ENCODE measurements around the gene PPARA.

PPARA gene

DNA sequence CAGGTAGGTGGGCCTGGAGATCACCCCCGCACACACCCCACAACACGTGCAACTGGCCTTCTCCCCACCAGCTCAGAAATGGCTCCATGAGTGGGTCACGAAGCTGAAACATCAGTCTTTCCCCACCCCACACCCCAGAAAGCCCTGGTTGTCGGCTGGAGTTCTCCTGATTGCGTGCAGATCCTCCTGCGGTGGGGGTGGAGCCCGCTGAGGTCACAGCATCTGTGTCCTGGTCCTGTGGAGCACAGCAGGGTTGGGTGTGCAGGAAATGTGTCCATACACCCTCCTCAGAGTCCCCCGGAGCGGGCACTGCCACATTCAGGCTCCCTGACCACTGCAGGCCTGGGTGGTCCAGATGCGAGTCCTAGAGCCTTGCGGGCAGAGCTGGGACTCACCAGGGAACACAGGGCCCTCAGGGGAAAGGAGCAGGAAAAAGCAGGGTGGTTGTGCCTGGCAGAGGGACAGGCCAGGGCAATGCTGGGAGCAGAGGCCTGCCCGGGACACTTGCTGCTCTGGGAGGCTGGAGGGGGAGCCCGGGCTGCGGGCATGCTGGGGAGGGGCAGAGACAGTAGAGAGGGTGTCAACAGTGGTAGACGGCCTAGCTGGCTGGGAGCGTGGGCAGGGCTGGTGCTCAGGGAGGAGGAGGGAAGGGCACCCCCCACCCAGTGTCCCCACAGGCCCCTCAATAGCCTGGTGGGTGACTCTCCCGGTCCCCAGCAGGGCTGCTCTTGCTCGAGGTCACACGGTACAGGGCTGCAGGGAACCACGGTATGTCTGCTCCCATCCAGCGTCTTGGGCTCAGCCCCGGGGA, 42.4 kb upstream of the PPARA start:
- peaks cover 32 to 98% of the 10 kb centered on the region in 2 donors for H3K4me1 ChIP-seq (ENCODE audit: control insufficient read depth in 1 of 2, insufficient read depth in 2 of 2, low read length in 2 of 2)
- H3K27me3 ChIP-seq (ENCODE audit: low read depth, low read length): no peaks in the 10 kb centered on the region
- no peak overlapping the region for H3K27ac ChIP-seq (ENCODE audit: low read length)
- H3K9me3 ChIP-seq (ENCODE audit: control insufficient read depth in 1 of 2, low read length in 2 of 2): no peaks in the 10 kb centered on the region
- peaks cover 9 to 58% of the 10 kb centered on the region in 2 donors for H3K36me3 ChIP-seq (ENCODE audit: control insufficient read depth in 1 of 2, insufficient read depth in 2 of 2, low read length in 2 of 2)
- H3K4me3 ChIP-seq (ENCODE audit: low read depth in 1 of 2, low read length in 2 of 2): no peak overlapping the region

DNA sequence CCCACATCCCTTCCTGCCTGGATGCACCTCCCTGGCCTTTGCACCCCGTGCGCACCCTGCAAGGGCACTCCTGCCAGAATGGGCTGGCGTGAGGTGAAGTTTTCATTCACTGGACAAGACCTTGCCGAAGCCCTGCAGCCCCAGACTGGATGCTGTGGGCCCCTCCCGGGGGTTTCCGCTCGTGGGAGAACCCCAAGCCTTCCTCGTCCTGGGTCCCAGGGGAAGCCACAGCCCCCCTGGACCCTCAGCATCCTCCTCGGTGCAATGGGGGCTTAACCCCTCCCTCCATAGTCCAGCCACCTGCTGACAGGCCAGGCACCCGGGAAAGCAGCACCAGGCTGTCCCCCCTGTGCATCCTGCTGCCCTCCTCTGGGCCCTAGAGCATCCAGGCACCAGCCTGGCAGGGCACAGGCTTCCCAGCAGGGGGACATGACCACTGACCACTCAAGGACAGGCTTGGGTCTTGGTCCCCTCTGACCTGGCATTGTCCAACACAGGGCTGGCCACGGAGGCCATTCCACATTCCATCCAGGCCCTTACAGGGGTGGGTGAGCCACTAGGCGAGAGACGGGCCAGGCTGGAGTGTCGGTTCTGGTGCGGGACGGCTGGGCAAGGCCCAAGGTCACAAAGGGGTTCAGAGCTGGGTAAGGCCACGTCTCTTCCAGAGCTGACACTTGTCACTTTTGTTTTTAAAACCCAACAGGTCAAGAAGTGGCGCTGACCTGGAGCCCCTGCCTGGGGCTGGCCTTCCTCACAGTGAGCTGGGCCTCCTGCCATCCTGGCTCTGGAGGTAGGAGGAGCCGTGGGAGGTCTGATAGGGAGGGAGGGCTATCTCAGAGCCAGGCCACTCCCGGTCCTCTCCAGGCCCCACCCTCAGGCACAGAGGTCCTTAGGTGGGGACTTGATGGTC, 41.5 kb upstream of the PPARA start:
- H3K4me3 ChIP-seq (ENCODE audit: low read depth in 1 of 2, low read length in 2 of 2): no peak overlapping the region
- H3K27me3 ChIP-seq (ENCODE audit: low read depth, low read length): no peaks in the 10 kb centered on the region
- H3K27ac ChIP-seq (ENCODE audit: low read length): no peak overlapping the region
- H3K9me3 ChIP-seq (ENCODE audit: control insufficient read depth in 1 of 2, low read length in 2 of 2): no peaks in the 10 kb centered on the region
- peaks cover 7 to 57% of the 10 kb centered on the region in 2 donors for H3K36me3 ChIP-seq (ENCODE audit: control insufficient read depth in 1 of 2, insufficient read depth in 2 of 2, low read length in 2 of 2)
- peaks cover 32 to 97% of the 10 kb centered on the region in 2 donors for H3K4me1 ChIP-seq (ENCODE audit: control insufficient read depth in 1 of 2, insufficient read depth in 2 of 2, low read length in 2 of 2)

DNA sequence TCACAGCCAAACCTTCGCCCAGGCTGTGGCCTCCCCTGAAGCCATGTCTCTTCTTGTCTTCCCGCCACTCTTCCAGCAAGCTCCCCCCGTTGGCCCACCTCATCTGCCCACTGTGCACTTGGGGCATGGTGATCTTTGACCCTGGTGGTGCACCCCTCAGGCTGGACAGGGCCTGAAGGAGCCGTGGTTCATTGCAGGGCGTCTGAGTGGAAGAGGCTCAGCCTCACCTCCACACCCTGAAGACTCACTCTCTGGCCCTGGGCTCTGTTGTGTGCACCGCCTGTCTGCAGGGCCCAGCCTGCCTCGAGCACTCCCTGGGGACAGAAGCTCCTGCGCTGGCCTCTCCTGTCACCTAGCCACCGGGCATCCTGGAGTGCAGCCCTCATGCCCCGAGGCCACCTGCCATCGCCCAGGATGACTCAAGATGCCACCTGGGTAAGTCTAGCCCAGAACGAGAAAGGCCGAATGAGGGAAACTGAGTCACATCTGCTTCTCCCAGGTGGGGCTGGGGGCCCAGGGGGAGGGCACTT, 40.8 kb upstream of the PPARA start:
- Histone ChIP-seq H3K27me3 (ENCODE audit: low read depth, low read length) (no peaks in the 10 kb centered on the region), H3K27ac (ENCODE audit: low read length) (no peak overlapping the region), H3K9me3 (ENCODE audit: control insufficient read depth in 1 of 2, low read length in 2 of 2) (no peaks in the 10 kb centered on the region), H3K36me3 (ENCODE audit: control insufficient read depth in 1 of 2, insufficient read depth in 2 of 2, low read length in 2 of 2) (peaks cover 7 to 57% of the 10 kb centered on the region in 2 donors), H3K4me1 (ENCODE audit: control insufficient read depth in 1 of 2, insufficient read depth in 2 of 2, low read length in 2 of 2) (peaks cover 32 to 97% of the 10 kb centered on the region in 2 donors), H3K4me3 (ENCODE audit: low read depth in 1 of 2, low read length in 2 of 2) (no peak overlapping the region)

DNA sequence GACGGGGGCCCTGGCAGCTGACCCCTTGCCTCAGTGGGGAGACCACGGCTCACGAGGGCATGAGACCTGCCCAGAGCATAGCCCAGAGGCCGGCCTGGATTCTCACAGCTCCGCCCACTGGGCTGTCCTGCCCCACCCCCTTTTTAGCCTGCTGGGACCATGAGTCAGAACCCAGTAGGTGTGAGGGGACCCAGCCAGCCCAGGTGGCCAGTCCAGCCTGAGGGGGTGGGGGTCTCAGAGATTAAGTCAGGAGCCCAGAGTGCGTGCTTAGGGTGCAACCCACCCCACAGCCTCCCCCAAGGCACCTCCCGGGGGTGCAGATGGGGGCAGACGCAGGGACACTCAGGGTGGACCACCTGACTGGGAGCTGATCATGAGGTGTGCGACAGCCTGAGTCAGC, 40.1 kb upstream of the PPARA start:
- peaks cover 7 to 53% of the 10 kb centered on the region in 2 donors for H3K36me3 ChIP-seq (ENCODE audit: control insufficient read depth in 1 of 2, insufficient read depth in 2 of 2, low read length in 2 of 2)
- peaks cover 29 to 95% of the 10 kb centered on the region in 2 donors for H3K4me1 ChIP-seq (ENCODE audit: control insufficient read depth in 1 of 2, insufficient read depth in 2 of 2, low read length in 2 of 2)
- H3K27me3 ChIP-seq (ENCODE audit: low read depth, low read length): no peaks in the 10 kb centered on the region
- H3K4me3 ChIP-seq (ENCODE audit: low read depth in 1 of 2, low read length in 2 of 2): no peak overlapping the region
- no peaks in the 10 kb centered on the region for H3K9me3 ChIP-seq (ENCODE audit: control insufficient read depth in 1 of 2, low read length in 2 of 2)
- no peak overlapping the region for H3K27ac ChIP-seq (ENCODE audit: low read length)

DNA sequence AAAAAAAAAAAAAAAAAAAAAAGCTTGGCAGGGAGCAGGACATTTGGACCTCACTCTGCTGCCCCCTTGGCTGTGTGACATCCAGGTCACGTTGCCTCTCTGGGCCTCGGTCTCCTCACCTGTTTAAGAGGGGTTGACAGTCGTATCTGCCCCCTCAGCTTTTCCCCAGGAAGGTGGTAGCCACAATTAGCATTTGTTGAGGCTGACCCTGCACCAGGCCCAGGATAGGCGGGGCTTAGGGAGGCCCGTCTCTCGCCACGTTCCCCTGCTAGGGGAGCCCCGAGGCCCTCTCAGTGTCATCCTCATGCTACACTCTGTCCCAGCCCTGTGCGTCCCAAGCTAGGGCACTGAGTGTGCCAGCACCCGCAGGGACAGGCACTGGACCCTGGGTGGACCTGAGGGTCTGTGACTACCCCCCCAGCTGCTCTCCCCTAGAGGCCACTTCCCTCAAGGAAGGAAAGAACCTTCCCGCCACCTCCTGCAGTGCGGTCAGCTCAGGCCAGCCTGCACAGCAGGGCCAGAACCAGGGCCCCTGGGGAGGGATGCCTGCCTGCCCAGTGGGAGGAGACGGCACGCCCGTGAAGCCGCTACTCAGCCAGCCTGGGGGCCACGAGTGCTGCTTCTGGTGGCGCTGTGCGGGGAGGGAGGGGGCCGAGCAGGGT, 38.5 kb upstream of the PPARA start:
- Histone ChIP-seq H3K27ac (ENCODE audit: low read length) (no peak overlapping the region), H3K27me3 (ENCODE audit: low read depth, low read length) (no peaks in the 10 kb centered on the region), H3K4me1 (ENCODE audit: control insufficient read depth in 1 of 2, insufficient read depth in 2 of 2, low read length in 2 of 2) (peaks cover 13 to 89% of the 10 kb centered on the region in 2 donors), H3K4me3 (ENCODE audit: low read depth in 1 of 2, low read length in 2 of 2) (no peak overlapping the region), H3K36me3 (ENCODE audit: control insufficient read depth in 1 of 2, insufficient read depth in 2 of 2, low read length in 2 of 2) (peaks cover 7 to 43% of the 10 kb centered on the region in 2 donors), H3K9me3 (ENCODE audit: control insufficient read depth in 1 of 2, low read length in 2 of 2) (no peaks in the 10 kb centered on the region)

DNA sequence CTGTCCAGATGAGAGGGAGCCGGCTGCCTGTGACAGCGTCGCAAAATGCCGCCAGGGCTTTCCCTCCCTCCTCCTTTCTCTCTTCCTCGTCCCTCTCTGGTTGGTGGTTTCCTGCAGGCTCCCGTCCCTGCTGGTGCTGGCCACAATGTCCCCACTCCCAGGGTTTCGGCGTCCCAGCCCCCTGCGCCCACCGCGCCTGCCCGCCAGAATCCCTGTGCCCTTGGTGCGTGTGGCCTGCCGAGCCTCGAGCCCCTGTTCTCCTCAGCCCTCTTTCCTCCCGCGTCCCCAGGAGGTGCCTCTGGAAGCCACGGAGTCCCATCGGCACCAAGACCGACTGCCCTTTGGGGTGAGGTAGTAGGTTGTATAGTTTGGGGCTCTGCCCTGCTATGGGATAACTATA, 37.9 kb upstream of the PPARA start:
- Histone ChIP-seq H3K27me3 (ENCODE audit: low read depth, low read length) (no peaks in the 10 kb centered on the region), H3K4me1 (ENCODE audit: control insufficient read depth in 1 of 2, insufficient read depth in 2 of 2, low read length in 2 of 2) (peaks cover 10 to 86% of the 10 kb centered on the region in 2 donors), H3K27ac (ENCODE audit: low read length) (no peak overlapping the region), H3K4me3 (ENCODE audit: low read depth in 1 of 2, low read length in 2 of 2) (no peak overlapping the region), H3K36me3 (ENCODE audit: control insufficient read depth in 1 of 2, insufficient read depth in 2 of 2, low read length in 2 of 2) (peaks cover 7 to 43% of the 10 kb centered on the region in 2 donors), H3K9me3 (ENCODE audit: control insufficient read depth in 1 of 2, low read length in 2 of 2) (no peaks in the 10 kb centered on the region)

DNA sequence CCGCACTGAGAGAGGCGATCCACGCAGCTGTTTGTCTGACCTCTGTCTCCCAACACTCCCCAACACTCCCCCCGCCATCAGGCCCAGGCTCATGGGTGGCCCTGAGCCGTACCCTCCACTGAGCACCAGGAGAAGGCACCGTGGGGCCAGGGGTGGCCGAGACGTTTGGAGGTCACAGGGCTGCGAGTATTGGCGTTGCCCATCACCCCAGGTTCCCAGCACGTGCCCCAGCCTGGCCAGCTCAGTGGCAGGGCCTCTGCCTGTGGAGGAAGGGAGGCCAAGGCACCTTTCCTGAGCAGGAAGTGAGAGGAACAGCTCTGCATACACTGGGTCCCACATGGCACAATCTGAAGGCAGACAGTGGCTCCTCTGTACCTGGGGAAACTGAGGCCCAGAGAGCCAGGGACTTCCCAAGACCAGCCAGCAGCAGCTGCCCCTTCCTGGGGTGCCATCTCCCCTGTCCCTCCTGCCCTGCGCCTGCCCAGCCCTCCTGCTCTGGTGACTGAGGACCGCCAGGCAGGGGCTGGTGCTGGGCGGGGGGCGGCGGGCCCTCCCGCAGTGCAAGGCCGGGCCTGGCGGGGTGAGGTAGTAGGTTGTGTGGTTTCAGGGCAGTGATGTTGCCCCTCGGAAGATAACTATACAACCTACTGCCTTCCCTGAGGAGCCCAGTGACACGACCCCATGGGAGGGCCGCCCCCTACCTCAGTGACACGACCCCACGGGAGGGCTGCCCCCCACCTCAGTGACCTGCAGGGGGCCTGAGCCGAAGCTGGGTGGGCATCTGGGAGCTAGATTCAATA, 37.0 kb upstream of the PPARA start:
- Histone ChIP-seq H3K4me1 (ENCODE audit: control insufficient read depth in 1 of 2, insufficient read depth in 2 of 2, low read length in 2 of 2) (peaks cover 4 to 77% of the 10 kb centered on the region in 2 donors), H3K36me3 (ENCODE audit: control insufficient read depth in 1 of 2, insufficient read depth in 2 of 2, low read length in 2 of 2) (peaks cover 7 to 39% of the 10 kb centered on the region in 2 donors), H3K27ac (ENCODE audit: low read length) (no peak overlapping the region), H3K4me3 (ENCODE audit: low read depth in 1 of 2, low read length in 2 of 2) (no peak overlapping the region), H3K27me3 (ENCODE audit: low read depth, low read length) (no peaks in the 10 kb centered on the region), H3K9me3 (ENCODE audit: control insufficient read depth in 1 of 2, low read length in 2 of 2) (no peaks in the 10 kb centered on the region)

DNA sequence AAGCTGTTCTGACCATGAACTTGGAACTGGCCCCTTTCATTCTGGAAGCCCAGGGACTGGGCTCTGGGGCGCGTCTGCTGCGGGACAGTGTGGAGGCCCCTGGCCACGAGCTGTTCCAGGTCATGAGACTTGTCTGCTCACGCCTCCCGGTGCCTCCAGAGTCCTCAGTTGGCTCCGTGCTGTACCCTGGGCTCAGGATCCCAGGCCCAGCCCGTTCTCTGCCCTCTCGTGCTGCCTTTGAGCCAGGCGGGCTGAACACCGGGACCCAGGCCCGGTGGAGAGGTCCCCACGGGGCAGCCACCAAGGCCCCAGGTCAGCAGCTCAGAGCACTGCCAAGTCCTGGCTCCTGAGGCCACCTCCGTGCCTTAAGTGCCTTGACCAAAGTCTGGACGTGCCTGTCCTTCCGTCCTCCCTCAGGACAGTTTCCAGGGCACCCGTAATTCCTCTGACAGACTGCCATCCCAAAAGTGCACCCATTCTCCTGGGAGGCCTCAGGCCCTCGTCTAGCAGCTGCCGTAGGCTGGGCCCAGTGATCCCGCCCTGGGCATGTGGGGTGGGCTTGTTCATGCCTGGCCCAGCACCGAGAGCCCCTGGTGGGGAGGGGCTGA, 36.3 kb upstream of the PPARA start:
- no peak overlapping the region for H3K4me3 ChIP-seq (ENCODE audit: low read depth in 1 of 2, low read length in 2 of 2)
- no peaks in the 10 kb centered on the region for H3K9me3 ChIP-seq (ENCODE audit: control insufficient read depth in 1 of 2, low read length in 2 of 2)
- peaks cover 7 to 37% of the 10 kb centered on the region in 2 donors for H3K36me3 ChIP-seq (ENCODE audit: control insufficient read depth in 1 of 2, insufficient read depth in 2 of 2, low read length in 2 of 2)
- peaks cover 4 to 70% of the 10 kb centered on the region in 2 donors for H3K4me1 ChIP-seq (ENCODE audit: control insufficient read depth in 1 of 2, insufficient read depth in 2 of 2, low read length in 2 of 2)
- no peak overlapping the region for H3K27ac ChIP-seq (ENCODE audit: low read length)
- H3K27me3 ChIP-seq (ENCODE audit: low read depth, low read length): no peaks in the 10 kb centered on the region

DNA sequence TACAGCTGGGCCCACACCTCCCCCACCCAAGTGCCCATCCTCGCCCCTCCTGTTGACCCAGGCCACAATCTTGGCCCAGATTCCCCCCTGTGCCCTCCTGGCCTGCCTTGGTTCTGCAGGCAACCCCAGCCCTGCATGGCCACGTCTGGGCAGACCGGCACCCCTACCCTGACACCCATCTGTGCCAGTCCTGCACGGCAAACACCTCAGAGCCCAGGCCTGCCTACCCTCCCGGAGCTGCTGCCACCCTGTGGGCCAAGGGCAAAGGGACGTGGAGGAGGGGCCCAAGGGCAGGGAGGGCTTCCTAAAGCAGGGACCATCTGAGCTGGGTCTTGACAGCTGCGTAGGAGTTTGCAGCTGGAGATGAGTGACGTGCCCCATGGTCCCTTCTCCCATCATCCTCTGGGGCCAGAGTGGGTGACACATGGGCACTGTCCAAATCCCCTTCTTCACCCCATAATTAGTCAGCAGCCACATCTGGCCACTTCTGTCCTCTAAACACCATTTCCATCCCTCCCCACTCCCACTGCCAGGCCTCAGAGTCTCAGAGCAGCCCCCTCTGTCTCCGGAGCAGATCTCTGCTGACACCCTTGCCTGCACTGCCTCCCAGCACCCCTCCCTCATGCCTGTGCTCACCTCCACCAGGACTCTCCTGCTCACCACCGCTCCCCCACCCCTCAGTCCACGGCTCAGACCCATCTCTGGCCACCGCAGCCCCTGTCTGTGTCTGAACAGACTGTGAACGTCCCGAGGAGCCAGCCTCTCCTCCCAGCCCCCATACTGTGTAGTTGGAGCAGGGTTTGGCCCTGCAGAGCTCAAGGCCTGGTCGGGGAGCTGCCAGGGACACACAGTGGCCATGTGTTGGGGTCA, 35.6 kb upstream of the PPARA start:
- Histone ChIP-seq H3K36me3 (ENCODE audit: control insufficient read depth in 1 of 2, insufficient read depth in 2 of 2, low read length in 2 of 2) (peaks cover 2 to 30% of the 10 kb centered on the region in 2 donors), H3K4me3 (ENCODE audit: low read depth in 1 of 2, low read length in 2 of 2) (no peak overlapping the region), H3K27me3 (ENCODE audit: low read depth, low read length) (no peaks in the 10 kb centered on the region), H3K4me1 (ENCODE audit: control insufficient read depth in 1 of 2, insufficient read depth in 2 of 2, low read length in 2 of 2) (peaks cover 0 to 63% of the 10 kb centered on the region in 2 donors), H3K9me3 (ENCODE audit: control insufficient read depth in 1 of 2, low read length in 2 of 2) (no peaks in the 10 kb centered on the region), H3K27ac (ENCODE audit: low read length) (no peak overlapping the region)

Measured in muscle layer of duodenum (tissue), 2 donors.